Spinal cord (tissue), 10 donors: ENCODE results near the gene TM4SF18. TPM values are rescaled to one million over a fixed set of nuclear protein-coding genes. Genes with fewer than 3 reads are reported as not detected.

Source experiments
- DNase-seq, 6 donors: peaks; one replicate each; pipeline versions ENCODE4 v3.0.0 to v3.0.0-alpha.2; 2013 to 2015; ENCODE audit warnings: low spot score in 6 of 6, low read depth in 4 of 6
- H3K27ac ChIP-seq: one replicate; pipeline ENCODE4 v1.5.1; 2013; ENCODE audit warnings: low read depth, low read length, control low read depth
- H3K27me3 ChIP-seq: one replicate; pipeline ENCODE4 v1.6.1; 2013; ENCODE audit warnings: low read length; ENCODE audit not compliant: control insufficient read depth, insufficient read depth
- H3K36me3 ChIP-seq: one replicate; pipeline ENCODE4 v1.6.1; 2013; ENCODE audit warnings: low read length; ENCODE audit not compliant: control insufficient read depth, insufficient read depth
- H3K4me1 ChIP-seq: one replicate; pipeline ENCODE4 v1.6.1; 2013; ENCODE audit warnings: low read length; ENCODE audit not compliant: control insufficient read depth, insufficient read depth
- H3K4me3 ChIP-seq: one replicate; pipeline ENCODE4 v1.5.1; 2013; ENCODE audit warnings: low read depth, low read length, control low read depth
- H3K9me3 ChIP-seq: one replicate; pipeline ENCODE4 v1.6.1; 2013; ENCODE audit warnings: low read length; ENCODE audit not compliant: control insufficient read depth, insufficient read depth
- WGBS: methylation state at CpG from one replicate; pipeline ENCODE4 v1.1.5; 2013; ENCODE audit warnings: missing lambda C conversion rate; ENCODE audit not compliant: insufficient coverage; 5-methylcytosine and 5-hydroxymethylcytosine counted together
- polyA plus RNA-seq, 2 donors: library from polyadenylated mRNA; unstranded; fragments of 120-200 nt; gene quantifications; one replicate each; pipeline ENCODE4 v1.2.1, GENCODE V29; 2013; ENCODE audit not compliant: insufficient read length in 2 of 2
- total RNA-seq, 2 donors: library from RNA; depleted of rRNA in 1 of 2; stranded (reverse); fragments of 120-200 nt in 1 of 2; fragments of >200 nt in 1 of 2; gene quantifications; one replicate each; pipeline versions ENCODE4 v1.2.3 to v1.2.4, GENCODE V29; 2013 to 2014
- donor health status: healthy.

Gene TM4SF18
- total and polyA plus RNA-seq, 4 donors = 8.1 to 17.1 (median 11.1) TPM

DNA sequence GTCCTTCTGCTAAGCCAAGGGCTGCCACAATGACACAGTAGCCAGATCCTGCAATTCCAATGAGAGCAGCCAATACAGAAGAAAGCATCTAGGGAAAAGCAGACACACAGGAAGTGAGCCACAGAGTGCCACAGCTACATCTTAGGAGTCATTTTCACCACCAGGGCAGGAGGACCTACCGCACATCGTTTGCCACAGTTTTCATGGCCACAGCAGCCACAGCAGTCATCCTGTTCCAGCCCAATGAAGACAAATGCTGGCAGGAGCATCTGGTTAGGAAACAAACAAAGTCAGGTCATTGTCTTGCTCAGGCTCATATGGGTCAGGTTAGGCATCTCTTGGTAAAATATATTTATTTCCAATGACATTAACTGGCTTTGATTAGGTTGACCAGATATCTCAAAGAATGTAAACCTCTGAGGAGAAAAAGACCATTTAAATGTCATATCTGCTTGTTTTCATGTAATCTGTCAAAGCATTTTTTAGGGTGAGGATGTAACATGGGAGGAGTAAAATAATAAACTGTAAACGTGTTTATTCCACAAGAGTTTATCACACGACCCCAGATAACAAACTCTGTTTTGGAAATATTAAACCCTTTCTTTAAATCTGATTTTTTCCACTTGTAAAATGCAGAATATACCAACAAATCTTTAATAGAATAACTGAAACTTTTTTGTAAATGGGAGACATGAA is 42.2 kb upstream of the TM4SF18 start:
- no peaks in the 10 kb centered on the region for H3K27me3 ChIP-seq
- no peaks in the 10 kb centered on the region for H3K9me3 ChIP-seq
- no peaks in the 10 kb centered on the region for H3K36me3 ChIP-seq
- 72% methylated on average over 2 of the region's 4 CpGs for WGBS
- no peak overlapping the region for H3K27ac ChIP-seq
- no peak for DNase-seq
- peaks cover 17% of the 10 kb centered on the region for H3K4me1 ChIP-seq
- no peak overlapping the region for H3K4me3 ChIP-seq

DNA sequence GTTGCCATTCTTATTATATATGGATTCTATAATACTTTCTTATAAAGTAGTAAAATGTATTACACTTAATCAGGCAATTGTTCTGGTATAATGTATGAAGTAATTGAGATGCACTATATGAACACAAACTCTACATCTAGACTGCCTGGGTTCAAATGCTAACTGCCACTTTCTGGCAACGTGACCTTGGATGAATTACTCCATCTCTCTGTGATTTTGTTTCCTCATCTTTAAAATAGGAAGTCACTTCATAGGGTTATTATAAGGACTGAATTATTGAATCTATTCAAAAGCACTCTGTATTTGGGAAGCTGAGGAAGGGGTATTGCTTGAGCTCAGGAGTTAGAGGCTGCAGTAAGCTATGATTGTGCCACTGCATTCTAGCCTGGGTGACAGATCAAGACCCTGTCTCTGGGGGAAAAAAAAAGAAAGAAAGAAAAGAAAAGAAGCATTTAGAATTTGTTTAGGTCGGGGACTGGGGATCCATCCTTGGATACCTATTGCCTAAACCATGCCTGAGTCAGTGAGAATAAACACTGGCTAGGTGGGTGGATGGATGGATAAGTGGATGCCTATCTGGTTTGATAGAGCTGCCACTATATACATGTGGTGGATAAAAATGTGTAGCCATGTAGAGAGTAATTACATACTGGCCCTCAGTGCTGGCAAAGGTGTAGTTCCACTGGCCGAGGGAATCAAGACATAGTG is 41.5 kb upstream of the TM4SF18 start:
- 89% methylated on average over 2 of the region's 3 CpGs for WGBS
- Histone ChIP-seq H3K9me3 (no peaks in the 10 kb centered on the region), H3K27ac (no peak overlapping the region), H3K36me3 (no peaks in the 10 kb centered on the region), H3K4me3 (no peak overlapping the region), H3K4me1 (peaks cover 17% of the 10 kb centered on the region), H3K27me3 (no peaks in the 10 kb centered on the region)
- no peak for DNase-seq

DNA sequence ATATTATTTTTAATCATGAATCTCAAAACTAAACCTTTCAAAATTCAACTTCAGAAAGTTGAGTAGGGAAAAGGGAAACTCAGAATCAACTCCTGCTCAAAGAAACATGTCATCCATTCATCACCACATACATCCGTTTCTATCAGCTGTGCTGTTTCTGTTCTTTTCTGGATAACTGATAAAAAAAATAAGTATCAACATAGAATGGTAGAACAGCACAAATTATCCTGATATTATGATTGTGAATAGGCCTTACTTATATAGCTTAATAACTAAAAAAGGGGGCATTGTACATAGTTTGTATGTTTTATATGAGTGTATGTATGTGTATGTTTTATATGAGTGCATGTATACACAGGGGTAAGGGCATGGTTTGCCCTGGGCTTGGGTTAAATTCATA is 41.0 kb upstream of the TM4SF18 start:
- Histone ChIP-seq H3K4me1 (peaks cover 17% of the 10 kb centered on the region), H3K9me3 (no peaks in the 10 kb centered on the region), H3K27ac (no peak overlapping the region), H3K4me3 (no peak overlapping the region), H3K36me3 (no peaks in the 10 kb centered on the region), H3K27me3 (no peaks in the 10 kb centered on the region)
- no CpG with 5 or more reads among the region's 1 CpG for WGBS
- DNase-seq = no peak

DNA sequence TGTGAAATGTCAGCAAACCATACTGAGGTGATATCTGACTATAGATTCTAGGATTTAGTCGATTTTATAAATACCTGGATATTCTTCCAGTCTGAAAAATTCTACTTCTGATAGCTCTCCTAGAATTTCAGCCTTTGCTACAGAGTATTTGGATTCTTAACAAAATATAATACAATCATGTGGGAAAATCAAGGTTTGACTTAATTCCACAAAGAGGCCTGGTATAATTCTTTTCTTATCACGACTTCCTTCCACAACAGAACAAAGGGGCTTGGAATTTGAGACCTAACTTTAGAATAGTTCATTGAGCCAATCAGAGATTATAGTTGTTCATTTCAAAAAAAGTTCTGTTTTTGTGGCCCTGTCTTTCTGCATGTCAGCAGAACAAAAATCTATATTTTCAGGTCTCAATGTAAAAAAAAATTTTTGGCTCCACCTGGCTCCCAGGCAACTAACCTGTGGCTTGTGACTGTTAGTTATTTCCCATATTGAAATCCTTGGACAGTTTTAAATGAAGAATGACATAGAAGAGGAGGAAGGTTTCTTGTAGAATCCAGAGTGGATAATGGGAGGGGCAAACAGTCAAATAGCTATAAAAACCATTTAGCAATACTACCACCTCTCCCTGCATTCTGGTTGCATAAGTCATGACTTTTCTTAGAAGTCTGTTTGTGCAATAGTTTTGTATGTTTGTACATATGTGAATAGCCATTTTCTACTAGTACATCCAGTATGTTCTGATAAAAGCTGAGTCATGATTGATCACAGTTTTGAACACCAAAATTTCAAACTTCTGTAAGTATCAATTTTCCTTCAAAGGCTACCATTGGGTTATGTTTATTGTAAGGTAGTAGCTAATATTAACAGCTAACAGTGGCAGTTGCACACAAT is 40.0 kb upstream of the TM4SF18 start:
- H3K27ac ChIP-seq = no peak overlapping the region
- peaks cover 12% of the 10 kb centered on the region for H3K4me1 ChIP-seq
- no peaks in the 10 kb centered on the region for H3K9me3 ChIP-seq
- no peak for DNase-seq
- H3K4me3 ChIP-seq = no peak overlapping the region
- no CpG with 5 or more reads among the region's 2 CpGs for WGBS
- H3K36me3 ChIP-seq = no peaks in the 10 kb centered on the region
- H3K27me3 ChIP-seq = no peaks in the 10 kb centered on the region

DNA sequence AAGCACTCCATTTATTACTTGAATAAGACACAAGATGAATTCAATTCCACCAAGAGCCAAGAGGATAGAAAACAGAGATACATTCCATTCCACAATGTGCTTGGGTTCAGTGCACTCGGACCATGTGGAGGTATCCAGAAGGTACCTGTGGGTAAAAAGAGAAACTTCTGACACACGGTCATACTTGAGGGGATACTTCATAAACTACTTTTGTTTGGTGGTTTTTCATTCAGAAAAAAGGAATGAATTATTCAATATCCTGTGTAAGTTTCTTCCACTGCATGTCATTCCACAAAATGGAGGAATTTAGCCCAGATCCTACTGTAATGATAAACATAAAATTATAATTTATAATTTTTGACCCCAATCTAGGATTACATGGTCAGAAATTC is 38.3 kb upstream of the TM4SF18 start:
- WGBS = no CpG with 5 or more reads among the region's 2 CpGs
- no peaks in the 10 kb centered on the region for H3K36me3 ChIP-seq
- H3K27me3 ChIP-seq = no peaks in the 10 kb centered on the region
- DNase-seq = no peak
- H3K27ac ChIP-seq = peak overlapping the region; percentile 45
- no peaks in the 10 kb centered on the region for H3K4me1 ChIP-seq
- no peaks in the 10 kb centered on the region for H3K9me3 ChIP-seq
- no peak overlapping the region for H3K4me3 ChIP-seq

DNA sequence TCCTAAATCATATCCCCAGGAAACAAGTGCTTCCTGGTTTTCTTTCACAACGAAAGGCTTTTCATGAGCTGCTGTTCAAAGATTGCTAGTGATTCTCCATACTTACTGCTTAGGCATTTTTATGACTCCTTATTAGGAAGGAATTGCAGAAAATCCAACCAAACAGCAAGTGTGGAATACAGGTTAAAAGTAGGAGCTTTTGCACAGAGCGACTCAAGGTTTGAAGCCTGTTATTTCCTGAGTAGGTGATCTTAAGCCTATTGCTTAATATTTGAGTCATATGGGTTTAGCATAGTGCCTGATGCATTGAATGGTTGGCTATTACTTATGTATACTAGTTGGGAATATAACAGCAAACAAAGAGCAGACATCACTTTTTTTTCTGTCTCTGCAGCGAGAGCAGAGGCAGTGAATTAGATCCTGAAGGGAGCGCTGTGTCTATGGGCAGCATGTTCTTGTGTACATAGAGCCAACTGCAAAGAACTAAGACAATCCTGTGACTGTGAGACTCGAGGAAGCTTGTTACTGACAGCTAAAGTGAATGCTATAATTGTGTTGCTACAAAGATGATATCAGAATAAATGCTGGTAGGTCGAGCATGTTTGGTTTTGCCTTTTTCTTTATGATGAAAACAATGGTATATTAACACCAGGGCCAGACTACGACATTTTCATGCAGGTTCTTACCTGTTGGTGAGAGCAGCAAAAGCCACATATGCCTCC is 37.7 kb upstream of the TM4SF18 start:
- no peak overlapping the region for H3K4me3 ChIP-seq
- H3K9me3 ChIP-seq = no peaks in the 10 kb centered on the region
- peak overlapping the region; percentile 45 for H3K27ac ChIP-seq
- WGBS = 78% methylated on average over 3 of the region's 7 CpGs
- no peaks in the 10 kb centered on the region for H3K27me3 ChIP-seq
- peak in 1 of 6 donors; percentile 32 for DNase-seq
- H3K36me3 ChIP-seq = no peaks in the 10 kb centered on the region
- H3K4me1 ChIP-seq = no peaks in the 10 kb centered on the region

DNA sequence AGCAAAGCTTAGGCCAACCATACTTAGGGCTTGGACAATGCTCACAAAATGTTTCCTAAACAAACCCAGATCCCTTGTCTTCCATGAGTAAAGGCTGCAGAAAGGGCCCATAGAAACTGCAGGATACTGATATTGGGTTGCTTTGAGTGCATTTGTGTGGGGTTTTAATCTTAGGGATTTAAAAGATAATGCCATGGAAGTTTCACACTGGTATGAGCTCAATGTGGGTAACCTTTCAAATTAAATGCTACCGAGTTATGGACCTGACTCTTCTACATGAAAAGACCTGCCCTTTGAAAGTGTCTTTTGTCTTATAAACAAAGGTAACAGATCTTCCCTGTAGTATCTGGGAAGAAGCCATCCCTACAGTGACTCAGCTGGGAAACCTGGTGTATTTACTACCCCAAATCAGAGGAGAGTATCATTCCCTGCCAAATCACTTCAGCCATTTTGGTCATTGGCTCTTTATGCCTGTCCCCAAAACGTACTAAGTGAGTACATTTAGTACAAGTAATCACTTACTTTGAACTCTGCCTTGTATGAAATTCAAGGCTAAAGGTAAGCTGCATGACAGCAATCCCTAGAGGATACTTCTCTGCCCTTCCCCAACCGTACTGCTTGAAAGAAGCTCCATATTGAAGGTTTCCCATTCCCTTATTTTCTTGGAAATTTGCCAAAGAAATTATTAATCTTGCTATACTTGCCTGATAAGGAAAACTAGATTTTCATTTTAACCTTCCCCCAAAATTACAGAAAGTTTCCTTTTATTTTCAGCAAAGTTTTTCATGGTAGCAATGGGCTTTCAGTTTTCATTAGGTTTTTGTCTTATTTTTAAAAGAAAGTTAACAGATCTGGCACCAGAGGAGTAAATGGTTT is 36.8 kb upstream of the TM4SF18 start:
- no peak overlapping the region for H3K4me3 ChIP-seq
- no peaks in the 10 kb centered on the region for H3K9me3 ChIP-seq
- no peaks in the 10 kb centered on the region for H3K4me1 ChIP-seq
- no CpG with 5 or more reads among the region's 3 CpGs for WGBS
- no peak for DNase-seq
- H3K27ac ChIP-seq = no peak overlapping the region
- H3K36me3 ChIP-seq = no peaks in the 10 kb centered on the region
- no peaks in the 10 kb centered on the region for H3K27me3 ChIP-seq

DNA sequence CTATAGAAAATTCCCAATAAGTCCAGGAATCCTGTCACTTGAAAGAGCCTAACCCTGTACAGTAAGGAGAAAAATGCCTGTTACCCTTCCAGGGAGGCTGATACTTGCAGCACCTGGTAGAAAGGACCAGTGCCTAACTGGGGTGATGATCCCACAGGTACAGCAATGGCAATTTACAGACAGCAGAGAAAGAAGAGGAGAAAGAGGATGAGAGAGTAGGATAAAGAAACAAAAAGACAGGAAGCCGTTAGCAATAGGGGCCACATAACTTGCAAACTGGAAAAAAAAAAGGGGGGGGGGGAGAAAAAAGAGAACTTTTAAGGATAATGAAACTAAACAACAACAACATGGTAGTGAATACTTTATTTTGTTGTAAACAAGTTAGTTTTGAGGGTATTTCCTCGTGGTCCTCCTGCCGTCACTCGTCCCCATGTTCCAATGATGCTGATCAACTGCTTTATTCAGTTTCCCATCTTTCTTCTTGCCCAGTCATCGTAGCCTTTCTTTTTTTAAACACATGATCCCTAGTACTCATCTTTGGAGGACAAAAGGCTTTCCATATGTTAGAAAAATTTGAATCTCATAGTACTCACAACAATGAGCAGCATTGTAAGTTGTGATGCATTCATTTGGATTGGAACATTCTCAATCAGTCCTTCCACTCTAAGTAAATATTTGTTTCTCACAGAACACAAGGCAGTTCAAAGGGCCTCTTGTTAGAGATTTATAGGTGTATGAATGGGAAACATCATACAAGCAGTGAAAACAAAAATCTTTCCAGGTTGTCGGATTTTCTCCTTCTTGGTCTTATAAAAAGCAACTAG is 35.5 kb upstream of the TM4SF18 start:
- Histone ChIP-seq H3K9me3 (no peaks in the 10 kb centered on the region), H3K4me1 (no peaks in the 10 kb centered on the region), H3K27ac (peak overlapping the region; percentile 16), H3K4me3 (no peak overlapping the region), H3K27me3 (no peaks in the 10 kb centered on the region), H3K36me3 (no peaks in the 10 kb centered on the region)
- peak in 1 of 6 donors; percentile 27 for DNase-seq
- no CpG with 5 or more reads among the region's 6 CpGs for WGBS
